HG03064 (cell line): ENCODE measurements around the gene GDF9.
"Not testable (repeated sequence)": the region's sequence is repeated elsewhere in the genome, so short reads cannot be mapped to it uniquely, and the experiment has no call there.

ENCODE experiments used
- ATAC-seq: cut with Tn5 transposase; IDR thresholded peaks from one replicate; pipeline ENCODE4 v1.9.1; 2021; ENCODE audit warnings: low read depth; ENCODE audit not compliant: unreplicated experiment

Gene GDF9

DNA sequence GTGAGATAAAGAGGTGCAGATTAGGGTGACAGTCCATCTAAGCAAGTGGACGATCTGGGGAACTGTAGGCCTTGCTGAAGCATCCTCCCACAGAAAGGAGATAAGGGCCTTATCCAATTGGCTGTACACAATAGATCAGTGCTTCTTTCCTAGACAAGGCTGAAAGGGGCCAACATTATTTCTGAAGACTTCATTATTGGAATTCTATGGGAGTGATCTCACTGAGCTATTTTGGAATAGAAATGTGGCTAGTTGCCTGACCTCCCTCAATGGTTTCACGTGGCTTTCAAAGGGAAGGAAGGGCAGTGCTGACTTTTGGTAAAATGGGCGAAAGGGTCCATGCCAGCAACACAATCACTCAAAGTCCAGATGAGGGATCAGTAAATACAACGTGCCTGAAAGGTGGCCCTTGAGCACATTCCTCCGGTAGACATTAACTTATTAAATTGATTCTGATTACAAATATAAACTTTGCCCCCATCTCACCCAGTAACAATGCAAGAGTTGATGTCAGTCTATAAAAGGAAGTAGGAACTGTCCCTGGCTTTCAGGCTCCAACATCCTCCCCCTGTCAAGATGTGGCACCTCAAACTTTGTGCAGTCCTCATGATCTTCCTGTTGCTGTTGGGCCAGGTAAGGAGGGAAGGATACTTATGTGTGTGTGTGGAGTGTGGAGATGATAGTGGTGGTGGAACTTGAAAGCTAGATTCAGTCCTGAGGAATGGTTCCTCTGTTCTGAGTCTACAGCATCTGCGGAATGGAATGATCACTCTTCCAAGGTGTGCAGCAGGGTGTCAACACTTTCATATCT, 7.1 kb upstream of the GDF9 start, which contains the start of gene LEAP2:
Gene LEAP2, plus strand, starts transcription at position 550 of the 811 bp plus-strand sequence. Its CDS starts 27 bp downstream, at position 577.
- ATAC-seq = no peak

DNA sequence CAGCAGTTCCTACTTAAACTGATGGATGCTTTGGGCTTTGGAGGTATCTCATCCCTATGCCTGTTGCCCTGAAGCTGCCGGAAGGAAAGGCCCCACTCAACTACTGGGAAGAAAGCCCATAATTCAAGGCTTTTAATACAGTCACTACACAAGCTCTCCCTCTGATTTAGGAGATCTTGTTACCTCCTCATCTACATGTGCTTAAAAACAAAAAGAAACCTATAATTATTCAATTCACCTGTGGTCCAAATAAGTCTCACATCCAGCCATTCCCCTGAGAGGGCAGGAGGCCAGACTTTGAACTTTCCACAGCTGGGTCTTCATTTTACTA, 6.5 kb upstream of the GDF9 start:
- no peak for ATAC-seq

DNA sequence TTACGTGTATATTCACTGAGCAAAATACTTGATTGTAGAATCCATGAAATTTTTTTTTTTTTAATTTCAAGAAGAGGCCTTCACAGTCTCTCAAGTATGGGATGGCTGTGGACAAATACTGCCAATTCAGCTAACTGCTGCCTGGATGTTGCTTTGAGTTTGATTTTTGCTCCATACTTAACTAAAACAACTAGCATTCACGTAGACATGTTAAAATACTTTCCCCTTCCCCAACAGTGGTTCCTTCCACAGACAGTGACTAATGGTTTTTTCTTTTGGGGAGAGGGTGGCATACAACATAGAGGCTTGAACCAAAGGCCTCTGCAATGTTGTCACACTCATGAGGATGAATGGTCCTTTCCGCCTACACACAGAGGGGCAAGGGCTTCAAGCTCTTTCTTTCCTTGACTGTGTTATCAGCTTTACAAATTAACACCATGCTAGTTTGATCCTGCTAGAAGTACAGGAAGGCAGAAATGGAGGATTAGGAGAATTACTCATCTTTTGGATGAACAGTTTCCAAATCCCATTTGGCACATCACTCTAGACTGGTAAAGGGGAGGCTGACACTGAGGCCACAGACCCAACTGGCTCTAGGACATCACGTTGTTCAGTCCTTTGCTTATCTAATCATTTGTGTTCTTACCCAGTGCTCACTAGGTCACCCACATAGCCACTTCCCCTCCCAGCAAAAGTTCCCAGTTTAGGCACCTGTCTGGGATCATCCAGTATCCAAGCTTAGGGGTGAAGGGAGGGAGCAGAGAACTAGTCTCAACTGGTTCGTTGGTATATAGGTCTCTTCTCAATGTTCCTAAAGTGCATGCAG, 5.4 kb upstream of the GDF9 start:
- ATAC-seq = no peak

DNA sequence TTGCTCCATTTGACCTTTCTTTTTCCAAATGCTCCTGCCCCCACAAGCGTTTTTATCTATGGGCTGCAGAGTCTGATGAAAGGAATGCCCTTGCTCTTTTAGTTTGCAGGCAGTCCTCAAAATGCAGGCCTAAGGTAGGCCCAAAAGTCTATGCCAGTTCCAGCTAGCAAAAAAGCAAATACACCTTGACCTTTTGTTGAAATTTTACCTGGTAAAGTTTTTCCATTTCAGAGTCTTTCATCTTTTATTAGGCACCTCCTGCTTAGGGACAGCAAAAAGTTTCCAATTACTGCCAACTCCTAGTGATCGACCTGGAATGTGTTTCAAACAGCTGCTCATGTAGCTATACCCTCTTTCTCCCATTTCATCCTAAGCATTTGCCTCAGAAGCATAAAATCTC, 4.5 kb upstream of the GDF9 start:
- ATAC-seq = no peak

DNA sequence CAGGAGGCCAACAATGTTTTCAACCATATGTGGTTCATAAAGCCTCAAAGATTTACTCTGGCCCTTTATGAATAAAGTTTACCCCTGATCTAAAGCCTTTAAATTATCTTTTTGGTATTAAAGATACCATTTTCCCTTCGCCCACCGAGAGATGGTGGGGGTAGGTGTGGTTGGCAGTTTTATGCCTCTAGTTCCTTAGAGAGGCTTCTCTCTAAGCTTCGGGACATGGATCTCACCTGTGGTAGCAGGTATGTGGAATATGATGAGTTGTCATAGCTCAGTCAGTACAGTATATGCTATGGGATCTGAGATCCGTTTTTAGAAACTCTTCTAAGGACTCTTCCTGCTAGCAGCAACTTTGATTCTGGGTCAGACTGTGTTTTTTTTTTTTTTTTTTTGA, 2.5 kb upstream of the GDF9 start:
- no peak for ATAC-seq

DNA sequence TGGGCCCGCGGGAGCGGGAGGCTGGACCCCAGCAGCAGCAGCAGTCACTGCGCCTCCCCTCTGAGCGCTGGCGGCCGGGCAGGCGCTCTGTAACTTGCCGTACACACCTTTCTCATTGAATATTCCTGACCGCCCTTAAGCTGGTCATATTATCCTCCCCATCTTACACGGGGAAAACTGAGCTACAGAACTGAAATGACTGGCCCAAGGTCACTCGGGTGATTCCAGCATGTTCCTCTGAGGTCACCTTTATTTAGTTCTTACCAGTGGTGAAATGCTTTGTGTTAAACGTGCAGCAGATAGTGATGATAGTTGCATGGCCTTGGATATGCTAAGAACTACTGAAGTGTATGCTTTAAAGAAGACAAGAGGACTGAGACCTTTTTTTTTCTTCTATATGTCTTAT, 780 bp upstream of the GDF9 start:
- ATAC-seq = no peak

DNA sequence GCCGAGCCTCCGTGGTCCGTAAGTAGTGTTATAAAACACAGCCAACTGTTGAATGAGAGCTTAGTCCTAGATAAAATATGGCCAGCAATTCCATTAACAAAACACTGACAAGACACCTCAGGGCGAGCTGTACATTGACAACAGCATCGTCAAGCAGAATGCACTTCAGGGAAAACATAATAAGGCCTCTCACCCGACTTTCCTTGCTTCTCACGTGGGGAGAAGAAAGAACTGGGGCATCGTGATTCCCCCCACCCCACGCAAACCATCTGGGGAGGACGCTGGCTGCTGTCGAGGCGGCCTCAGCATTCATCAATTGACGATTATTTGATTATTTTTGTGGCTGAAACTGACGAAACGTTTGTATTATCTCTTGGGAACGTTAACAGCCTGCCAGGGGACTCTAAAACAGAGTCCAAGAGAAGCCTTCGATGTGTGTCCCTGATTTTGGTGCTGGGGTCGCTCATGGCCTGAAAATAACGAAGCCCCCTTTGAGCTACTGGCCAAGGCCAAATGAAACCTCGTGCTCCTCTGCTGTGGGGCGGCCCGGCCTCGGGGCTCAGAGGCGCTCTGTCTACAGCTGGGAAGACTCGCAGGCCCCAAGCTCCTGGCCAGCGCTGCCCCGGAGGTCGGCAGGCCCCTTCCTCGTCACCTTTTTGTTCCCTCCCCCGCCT, 464 bp downstream of the GDF9 start:
- ATAC-seq = peak; percentile 22

DNA sequence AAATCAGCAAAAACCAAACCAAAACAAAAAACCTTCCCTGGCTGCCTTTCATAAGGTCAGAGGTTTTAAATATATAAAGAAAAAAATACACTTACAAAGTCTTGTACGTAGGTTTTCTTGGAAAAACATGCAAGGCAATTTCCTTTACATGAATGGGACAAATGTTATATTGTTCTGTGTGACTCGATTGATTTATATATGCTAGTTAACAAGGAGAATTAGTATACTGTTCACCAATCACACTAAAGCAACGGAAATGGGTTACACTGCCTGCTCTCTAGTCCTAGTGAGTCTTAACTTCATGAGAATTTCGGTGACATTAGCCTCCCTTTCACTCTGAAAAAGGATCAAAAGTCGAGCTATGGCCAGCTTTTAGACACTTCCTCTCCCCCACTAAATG, 5.5 kb downstream of the GDF9 start:
- no peak for ATAC-seq

DNA sequence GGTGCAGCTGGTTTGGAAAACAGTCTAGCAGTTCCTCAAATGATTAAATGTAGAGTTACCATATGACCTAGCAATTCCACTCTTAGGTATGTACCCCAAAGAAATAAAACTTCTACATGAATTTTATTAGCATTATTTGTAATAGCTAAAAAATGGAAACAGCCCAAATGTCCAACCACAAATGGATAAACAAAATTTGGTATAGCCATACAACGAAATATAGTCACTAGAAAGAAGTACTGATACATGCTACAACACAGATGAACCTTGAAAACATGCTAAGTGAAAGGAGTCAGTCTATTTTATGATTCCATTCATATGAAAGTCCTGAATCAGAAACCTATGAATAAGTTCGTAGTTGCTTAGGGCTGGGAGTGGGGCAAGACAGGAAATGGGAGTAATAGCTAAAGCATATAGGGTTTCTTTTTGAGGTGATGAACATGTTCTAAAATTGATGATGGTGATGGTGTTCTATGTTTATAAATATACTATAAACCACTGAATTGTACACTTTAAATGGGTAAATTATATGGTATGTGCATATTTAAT, 6.3 kb downstream of the GDF9 start:
- no peak for ATAC-seq

DNA sequence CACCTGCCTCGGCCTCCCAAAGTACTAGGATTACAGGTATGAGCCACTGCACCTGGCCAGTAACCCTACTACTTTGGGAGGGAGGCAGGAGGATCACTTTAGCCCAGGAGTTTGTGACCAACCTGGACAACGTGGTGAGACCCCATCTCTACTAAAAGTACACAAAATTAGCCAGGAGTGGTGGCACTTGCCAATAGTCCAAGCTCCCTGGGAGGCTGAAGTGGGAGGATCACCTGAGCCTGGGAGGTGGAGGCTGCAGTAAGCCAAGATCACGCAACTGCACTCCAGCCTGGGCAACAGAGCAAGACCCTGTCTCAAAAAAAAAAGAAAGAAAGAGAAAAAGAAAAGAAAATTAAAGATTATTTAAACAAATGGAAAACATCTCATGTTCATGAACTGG, 10.3 kb downstream of the GDF9 start:
- ATAC-seq = no peak

DNA sequence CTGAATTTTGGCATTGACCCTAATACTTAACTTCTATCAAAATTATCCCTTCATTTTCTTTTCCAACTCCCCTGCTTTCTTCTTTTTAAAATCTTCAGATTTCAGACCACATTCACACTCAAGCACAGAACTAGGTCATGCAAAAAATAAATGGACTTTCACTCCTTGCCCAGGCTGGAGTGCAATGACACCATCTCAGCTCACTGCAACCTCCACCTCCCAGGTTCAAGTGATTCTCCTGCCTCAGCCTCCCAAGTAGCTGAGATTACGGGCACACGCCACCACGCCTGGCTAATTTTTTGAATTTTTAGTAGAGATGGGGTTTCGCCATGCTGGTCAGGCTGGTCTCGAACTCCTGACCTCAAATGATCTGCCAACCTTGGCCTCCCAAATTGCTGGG, 11.3 kb downstream of the GDF9 start:
- ATAC-seq = not testable (repeated sequence)

DNA sequence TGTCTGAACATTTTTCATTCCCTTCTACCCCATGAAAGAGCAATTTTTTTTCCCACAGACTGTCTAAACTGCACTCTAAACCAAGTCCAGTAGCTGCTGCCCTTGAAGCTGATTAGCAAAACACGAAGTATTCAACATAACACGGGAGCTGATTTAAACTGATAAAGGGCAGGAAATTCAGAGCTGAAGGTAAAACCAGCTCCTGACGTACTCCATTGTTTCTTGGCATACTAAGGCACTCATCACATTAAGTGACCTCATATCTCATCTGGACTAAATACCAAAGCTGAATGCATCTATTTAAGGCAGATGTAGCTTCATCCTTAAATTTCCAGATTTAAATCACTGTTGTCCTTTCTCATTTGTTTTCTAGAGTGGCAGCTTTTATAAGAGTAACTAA, 12.0 kb downstream of the GDF9 start:
- ATAC-seq = no peak

DNA sequence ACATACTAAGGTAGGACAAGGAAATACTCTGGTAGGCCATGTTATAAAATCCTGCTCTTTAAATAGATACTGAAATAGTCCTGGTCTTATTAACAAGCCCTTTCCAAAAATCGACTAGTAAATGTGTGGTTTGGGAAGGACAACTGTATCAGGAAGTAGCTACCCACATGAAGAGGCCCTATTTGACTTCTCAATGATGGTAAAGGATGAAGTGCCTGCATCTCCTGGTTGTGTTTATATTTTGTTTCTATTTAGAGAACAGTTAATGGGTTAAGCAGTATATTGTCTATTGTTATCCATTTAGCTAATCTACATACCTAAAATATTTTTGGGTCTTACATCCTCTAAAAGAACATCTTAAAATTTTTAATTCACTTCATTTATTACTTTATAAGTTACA, 12.5 kb downstream of the GDF9 start:
- no peak for ATAC-seq

DNA sequence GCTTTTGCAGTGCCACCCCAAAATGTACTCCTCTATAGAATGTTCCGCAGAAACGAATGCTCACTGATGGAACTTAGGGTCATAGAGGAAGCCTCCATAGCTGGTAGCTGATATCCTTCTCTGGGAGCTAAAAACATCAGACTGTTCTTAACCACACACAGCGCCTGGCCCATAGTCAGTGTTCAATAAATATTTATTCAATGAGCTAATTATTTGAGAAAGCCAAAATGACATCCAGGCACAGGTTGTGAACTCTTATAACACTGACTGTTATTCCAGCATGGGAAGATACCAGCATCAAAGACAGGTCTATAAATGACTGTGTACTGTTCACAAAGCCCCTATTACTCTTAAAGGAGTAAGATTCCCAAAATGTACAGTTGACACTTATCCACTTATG, 12.9 kb downstream of the GDF9 start:
- no peak for ATAC-seq

DNA sequence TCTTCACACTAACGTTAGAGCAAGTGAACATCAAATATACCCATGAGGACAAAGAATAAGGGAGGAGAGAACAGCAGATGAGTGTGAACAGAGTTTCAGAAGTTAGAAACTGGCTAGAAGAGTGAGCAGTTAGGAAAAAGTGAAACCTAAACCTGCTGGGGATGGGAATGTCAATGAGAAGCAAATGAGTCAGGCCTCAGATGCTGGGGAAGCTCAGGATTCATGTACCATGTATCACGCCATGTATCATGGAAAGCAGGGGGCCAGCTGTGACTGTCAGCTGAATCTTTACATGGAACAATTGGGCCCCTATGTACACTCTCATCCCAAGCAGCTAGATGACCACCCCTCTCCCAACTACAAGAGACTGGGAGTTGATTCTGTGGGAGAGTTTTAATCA, 16.2 kb downstream of the GDF9 start:
- ATAC-seq = no peak

DNA sequence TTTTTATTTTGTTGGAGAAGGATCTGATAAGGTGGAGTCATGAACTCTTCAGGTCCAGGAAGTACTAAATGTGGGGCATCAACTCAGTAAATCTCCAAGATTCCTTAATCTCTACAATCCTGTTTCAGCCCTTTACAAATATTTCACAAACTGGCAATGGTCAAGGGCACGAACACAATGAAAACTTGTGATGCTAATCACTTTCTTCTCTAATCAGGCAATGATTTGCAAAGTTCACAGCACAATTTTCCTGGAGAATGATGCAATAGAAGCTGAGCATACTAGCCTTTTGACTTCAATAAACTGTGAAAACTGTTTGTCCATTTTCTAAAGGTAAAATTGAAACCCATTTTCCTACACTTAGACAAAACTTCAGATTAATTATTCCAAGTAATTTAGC, 16.9 kb downstream of the GDF9 start:
- ATAC-seq = no peak

DNA sequence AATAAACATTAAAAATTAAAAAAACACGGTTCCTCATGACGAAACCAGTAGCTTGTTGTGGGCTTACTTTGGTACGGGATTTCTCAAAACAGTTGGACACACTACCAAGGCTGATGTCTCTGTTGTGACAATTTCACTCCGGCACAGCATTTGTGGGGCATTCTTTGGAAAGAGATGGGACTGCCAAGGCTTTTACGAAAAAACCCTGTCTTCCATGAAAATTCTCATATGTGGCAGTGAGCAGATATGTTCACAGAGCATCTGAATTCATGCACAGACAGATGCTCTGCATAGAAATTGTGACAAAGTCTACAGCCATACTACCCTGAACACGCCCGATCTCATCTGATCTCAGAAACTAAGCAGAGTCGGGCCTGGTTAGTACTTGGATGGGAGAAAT, 18.0 kb downstream of the GDF9 start:
- no peak for ATAC-seq

DNA sequence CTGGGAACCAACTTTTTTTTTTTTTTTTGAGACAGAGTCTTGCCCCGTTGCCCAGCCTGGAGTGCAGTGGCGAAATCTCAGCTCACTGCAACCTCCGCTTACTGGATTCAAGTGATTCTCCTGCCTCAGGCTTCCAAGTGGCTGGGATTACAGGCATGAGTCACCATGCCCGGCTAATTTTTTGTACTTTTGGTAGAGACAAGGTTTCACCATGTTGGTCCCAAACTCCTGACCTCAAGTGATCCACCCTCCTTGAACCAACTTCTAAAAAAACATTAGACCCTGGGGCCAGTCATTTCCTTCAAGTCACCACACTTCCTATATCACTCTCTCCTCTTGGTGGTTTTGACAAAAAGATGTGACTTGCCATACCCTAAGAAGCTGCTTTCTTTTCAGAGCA, 25.0 kb downstream of the GDF9 start:
- no peak for ATAC-seq

DNA sequence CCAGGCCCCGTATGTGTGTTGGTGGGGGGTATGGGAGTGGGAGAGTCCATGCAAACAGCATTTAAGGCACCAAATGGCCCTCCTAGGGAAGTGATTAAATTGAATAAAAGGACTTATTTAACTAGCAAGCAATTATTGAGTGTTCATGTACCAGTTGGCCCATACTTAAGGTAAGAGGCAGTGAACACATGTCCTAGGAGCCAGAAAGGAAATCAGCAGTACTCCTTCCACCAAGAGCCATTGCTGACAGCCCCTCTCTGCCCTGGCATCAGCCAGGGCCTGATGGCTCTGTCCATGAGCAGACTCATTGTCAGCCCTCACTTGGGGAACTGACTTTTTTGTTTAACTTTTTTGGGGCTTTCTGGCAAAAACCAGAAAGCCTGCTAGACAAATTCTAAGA, 25.4 kb downstream of the GDF9 start:
- ATAC-seq = no peak

DNA sequence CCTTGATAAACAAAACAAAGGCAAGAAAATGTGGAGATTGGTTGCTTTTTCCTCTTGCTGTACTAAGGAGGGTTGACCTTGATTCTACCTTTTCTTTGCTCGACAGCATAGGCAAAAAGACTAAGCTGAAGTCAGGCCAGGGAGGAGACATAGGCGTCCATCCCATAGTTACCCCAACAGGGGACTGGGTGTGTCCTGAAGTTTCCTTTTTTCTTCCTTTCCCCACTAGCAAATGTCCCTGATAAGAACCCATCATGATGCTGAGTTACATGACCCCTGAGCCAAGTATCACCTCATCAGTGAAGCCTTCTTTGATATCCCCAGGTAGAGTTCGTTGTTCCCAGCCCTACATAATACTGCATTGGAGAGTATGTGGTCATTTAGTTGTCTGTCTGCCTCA, 26.0 kb downstream of the GDF9 start:
- ATAC-seq = no peak
